GM18520 (cell line): ENCODE data around the gene VHLL.

Experiments
- ATAC-seq: cut with Tn5 transposase; IDR thresholded peaks from one replicate; pipeline ENCODE4 v1.9.1; 2021; ENCODE audit not compliant: unreplicated experiment

VHLL gene

GRCh38 chr1:156257711-156258110 is 41.4 kb downstream of the VHLL start:
- ATAC-seq = no peak

GRCh38 chr1:156253634-156254033 is 45.5 kb downstream of the VHLL start:
- no peak for ATAC-seq

GRCh38 chr1:156251527-156251926 is 47.6 kb downstream of the VHLL start:
- ATAC-seq = no peak

- ATAC-seq = no peak
These were observed 49.5 kb downstream of the VHLL start for GRCh38 chr1:156249593-156249992.
